Central memory CD8-positive, alpha-beta T cell (primary cell): ENCODE results near the gene STIM1.
"Not testable (repeated sequence)": the region's sequence is repeated elsewhere in the genome, so short reads cannot be mapped to it uniquely, and the experiment has no call there.

ENCODE experiments used
- ATAC-seq: fragments of 150-1000 bp; cut with Tn5 transposase; replicated peaks from 2 replicates; pipeline ENCODE4 v1.10.0; 2022; ENCODE audit warnings: mild to moderate bottlenecking, moderate FRiP score, moderate number of reproducible peaks; ENCODE audit not compliant: poor library complexity, severe bottlenecking; ENCODE audit errors: extremely low read depth
- DNase-seq, 2 donors: peaks; one replicate each; pipeline ENCODE4 v3.0.0; 2021; ENCODE audit warnings: low spot score in 2 of 2
- H3K27ac Mint-ChIP-seq: one replicate; pipeline ENCODE4 v1.8.0; 2022; ENCODE audit warnings: low read depth, mild to moderate bottlenecking, moderate library complexity, mixed read lengths
- H3K27me3 Mint-ChIP-seq: one replicate; pipeline ENCODE4 v1.8.0; 2022; ENCODE audit warnings: mixed read lengths
- H3K36me3 Mint-ChIP-seq: one replicate; pipeline ENCODE4 v1.8.0; 2022; ENCODE audit warnings: mild to moderate bottlenecking, moderate library complexity, mixed read lengths; ENCODE audit not compliant: insufficient read depth
- H3K4me1 Mint-ChIP-seq: one replicate; pipeline ENCODE4 v1.8.0; 2022; ENCODE audit warnings: mixed read lengths
- H3K4me3 Mint-ChIP-seq: one replicate; pipeline ENCODE4 v1.8.0; 2022; ENCODE audit warnings: mild to moderate bottlenecking, moderate library complexity, mixed read lengths
- H3K9me3 Mint-ChIP-seq: one replicate; pipeline ENCODE4 v1.8.0; 2022; ENCODE audit warnings: mixed read lengths

STIM1 gene

GRCh38 chr11:3886985-3887384 lies 31.5 kb downstream of the STIM1 start:
- peaks cover 57% of the 10 kb centered on the region for H3K4me1 Mint-ChIP-seq
- H3K27me3 Mint-ChIP-seq = no peaks in the 10 kb centered on the region
- DNase-seq = no peak

GRCh38 chr11:3888876-3889275 lies 33.4 kb downstream of the STIM1 start:
- Mint-ChIP-seq H3K27ac (no peak overlapping the region), H3K4me1 (peaks cover 64% of the 10 kb centered on the region), H3K36me3 (peaks cover 2% of the 10 kb centered on the region), H3K27me3 (no peaks in the 10 kb centered on the region), H3K9me3 (no peaks in the 10 kb centered on the region), H3K4me3 (no peak overlapping the region)
- no peak for DNase-seq
- no peak for ATAC-seq

More at GRCh38 chr11:3886985-3887384, 31.5 kb downstream of the STIM1 start:
- no peak for ATAC-seq
- H3K4me3 Mint-ChIP-seq = no peak overlapping the region
- H3K27ac Mint-ChIP-seq = peak overlapping the region; percentile 59
- H3K9me3 Mint-ChIP-seq = no peaks in the 10 kb centered on the region
- peaks cover 2% of the 10 kb centered on the region for H3K36me3 Mint-ChIP-seq

GRCh38 chr11:3890014-3890413 lies 34.5 kb downstream of the STIM1 start:
- no peaks in the 10 kb centered on the region for H3K9me3 Mint-ChIP-seq
- peak overlapping the region; percentile 36 for H3K27ac Mint-ChIP-seq
- DNase-seq (no peak), ATAC-seq (no peak)
- no peak overlapping the region for H3K4me3 Mint-ChIP-seq
- H3K36me3 Mint-ChIP-seq = peaks cover 2% of the 10 kb centered on the region
- H3K4me1 Mint-ChIP-seq = peaks cover 61% of the 10 kb centered on the region
- no peaks in the 10 kb centered on the region for H3K27me3 Mint-ChIP-seq

GRCh38 chr11:3890806-3891205 lies 35.3 kb downstream of the STIM1 start:
- ATAC-seq (no peak), DNase-seq (no peak)
- H3K27me3 Mint-ChIP-seq = no peaks in the 10 kb centered on the region
- no peaks in the 10 kb centered on the region for H3K9me3 Mint-ChIP-seq
- H3K36me3 Mint-ChIP-seq = peaks cover 2% of the 10 kb centered on the region
- no peak overlapping the region for H3K27ac Mint-ChIP-seq
- peaks cover 68% of the 10 kb centered on the region for H3K4me1 Mint-ChIP-seq
- no peak overlapping the region for H3K4me3 Mint-ChIP-seq

DNA sequence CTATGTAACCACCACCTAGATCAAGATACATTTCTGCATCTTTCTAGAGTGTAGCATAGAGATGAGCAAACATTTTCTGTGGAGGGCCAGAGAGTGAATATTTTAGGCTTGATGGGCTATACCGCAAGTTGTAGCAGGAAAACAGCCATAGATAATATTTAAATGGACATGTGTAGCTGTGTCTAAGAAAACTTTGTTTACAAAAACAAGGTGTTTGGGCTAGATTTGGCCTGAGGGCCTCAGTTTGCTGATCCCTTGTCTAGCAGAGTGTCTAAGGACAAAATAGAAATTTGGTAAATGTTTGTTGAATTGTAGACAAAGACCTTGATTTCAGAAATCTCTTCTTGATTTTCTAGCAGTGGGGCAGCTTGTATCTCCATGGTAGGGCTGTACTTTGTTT lies 36.3 kb downstream of the STIM1 start:
- no peak overlapping the region for H3K27ac Mint-ChIP-seq
- no peaks in the 10 kb centered on the region for H3K9me3 Mint-ChIP-seq
- no peak for ATAC-seq
- peaks cover 70% of the 10 kb centered on the region for H3K4me1 Mint-ChIP-seq
- no peak for DNase-seq
- H3K4me3 Mint-ChIP-seq = no peak overlapping the region
- H3K27me3 Mint-ChIP-seq = no peaks in the 10 kb centered on the region
- H3K36me3 Mint-ChIP-seq = peaks cover 2% of the 10 kb centered on the region

- ATAC-seq (no peak), DNase-seq (no peak)
- Mint-ChIP-seq H3K36me3 (peaks cover 2% of the 10 kb centered on the region), H3K4me3 (no peak overlapping the region), H3K27me3 (no peaks in the 10 kb centered on the region), H3K4me1 (peaks cover 72% of the 10 kb centered on the region), H3K9me3 (no peaks in the 10 kb centered on the region), H3K27ac (no peak overlapping the region)
Measured at GRCh38 chr11:3892156-3892555, 36.7 kb downstream of the STIM1 start.

DNA sequence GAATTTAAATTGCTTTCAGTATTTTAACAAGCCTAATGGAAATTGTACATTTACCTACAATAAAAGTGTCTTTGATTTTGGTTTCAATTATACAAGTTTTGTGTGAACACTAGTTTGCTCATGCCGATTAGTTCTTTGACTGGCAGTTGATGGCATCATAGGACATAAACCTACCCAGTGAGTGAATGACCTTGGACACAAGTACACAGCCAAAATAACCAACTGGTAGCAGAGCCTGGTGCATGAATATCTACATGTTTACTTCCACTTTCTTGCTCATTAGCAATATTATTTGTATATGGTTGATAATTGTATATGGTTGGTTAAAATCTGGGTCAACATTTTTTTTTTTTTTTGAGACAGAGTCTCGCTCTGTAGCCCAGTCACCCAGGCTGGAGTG lies 37.8 kb downstream of the STIM1 start:
- H3K27me3 Mint-ChIP-seq = no peaks in the 10 kb centered on the region
- H3K27ac Mint-ChIP-seq = peak overlapping the region; percentile 65
- no peak overlapping the region for H3K4me3 Mint-ChIP-seq
- no peak for ATAC-seq
- peaks cover 2% of the 10 kb centered on the region for H3K36me3 Mint-ChIP-seq
- H3K9me3 Mint-ChIP-seq = no peaks in the 10 kb centered on the region
- DNase-seq = no peak
- peaks cover 66% of the 10 kb centered on the region for H3K4me1 Mint-ChIP-seq

GRCh38 chr11:3894128-3894731 lies 38.8 kb downstream of the STIM1 start:
- no peaks in the 10 kb centered on the region for H3K9me3 Mint-ChIP-seq
- H3K4me3 Mint-ChIP-seq = no peak overlapping the region
- H3K27me3 Mint-ChIP-seq = no peaks in the 10 kb centered on the region
- peaks cover 2% of the 10 kb centered on the region for H3K36me3 Mint-ChIP-seq
- peak; percentile 57 for ATAC-seq
- no peak for DNase-seq
- H3K4me1 Mint-ChIP-seq = peaks cover 58% of the 10 kb centered on the region
- H3K27ac Mint-ChIP-seq = peak overlapping the region; percentile 65

- Mint-ChIP-seq H3K27me3 (no peaks in the 10 kb centered on the region), H3K27ac (peak overlapping the region; percentile 92), H3K9me3 (no peaks in the 10 kb centered on the region), H3K36me3 (no peaks in the 10 kb centered on the region), H3K4me3 (no peak overlapping the region), H3K4me1 (peaks cover 48% of the 10 kb centered on the region)
- no peak for DNase-seq
- ATAC-seq = no peak
Measured at GRCh38 chr11:3896644-3897043, 41.2 kb downstream of the STIM1 start.

DNA sequence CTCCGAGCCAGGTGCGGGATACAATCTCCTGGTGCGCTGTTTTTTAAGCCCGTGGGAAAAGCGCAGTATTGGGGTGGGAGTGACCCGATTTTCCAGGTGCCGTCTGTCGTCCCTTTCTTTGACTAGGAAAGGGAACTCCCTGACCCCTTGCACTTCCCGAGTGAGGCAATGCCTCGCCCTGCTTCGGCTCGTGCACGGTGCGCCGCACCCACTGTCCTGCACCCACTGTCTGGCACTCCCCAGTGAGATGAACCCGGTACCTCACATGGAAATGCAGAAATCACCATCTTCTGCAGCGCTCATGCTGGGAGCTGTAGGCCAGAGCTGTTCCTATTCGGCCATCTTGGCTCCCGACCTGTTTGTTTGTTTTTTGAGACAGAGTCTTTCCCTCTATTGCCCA lies 44.8 kb downstream of the STIM1 start:
- not testable (repeated sequence) for H3K4me3 Mint-ChIP-seq, DNase-seq

GRCh38 chr11:3901249-3902025 lies 46.0 kb downstream of the STIM1 start:
- peak overlapping the region; percentile 79 for H3K27ac Mint-ChIP-seq
- no peak for DNase-seq
- H3K9me3 Mint-ChIP-seq = no peaks in the 10 kb centered on the region
- no peaks in the 10 kb centered on the region for H3K27me3 Mint-ChIP-seq
- no peak for ATAC-seq
- H3K36me3 Mint-ChIP-seq = no peaks in the 10 kb centered on the region
- H3K4me3 Mint-ChIP-seq = no peak overlapping the region
- H3K4me1 Mint-ChIP-seq = peaks cover 53% of the 10 kb centered on the region

More for the DNA sequence above, 44.8 kb downstream of the STIM1 start:
- H3K4me1 Mint-ChIP-seq = peaks cover 58% of the 10 kb centered on the region
- H3K36me3 Mint-ChIP-seq, H3K9me3 Mint-ChIP-seq, H3K27ac Mint-ChIP-seq, H3K27me3 Mint-ChIP-seq, ATAC-seq: not testable (repeated sequence)

- Mint-ChIP-seq H3K4me1 (peaks cover 57% of the 10 kb centered on the region), H3K4me3 (peak overlapping the region; percentile 26), H3K9me3 (no peaks in the 10 kb centered on the region), H3K27ac (peak overlapping the region; percentile 79), H3K36me3 (no peaks in the 10 kb centered on the region), H3K27me3 (no peaks in the 10 kb centered on the region)
- ATAC-seq (no peak), DNase-seq (no peak)
Measured at GRCh38 chr11:3902441-3902840, 47.0 kb downstream of the STIM1 start.

DNA sequence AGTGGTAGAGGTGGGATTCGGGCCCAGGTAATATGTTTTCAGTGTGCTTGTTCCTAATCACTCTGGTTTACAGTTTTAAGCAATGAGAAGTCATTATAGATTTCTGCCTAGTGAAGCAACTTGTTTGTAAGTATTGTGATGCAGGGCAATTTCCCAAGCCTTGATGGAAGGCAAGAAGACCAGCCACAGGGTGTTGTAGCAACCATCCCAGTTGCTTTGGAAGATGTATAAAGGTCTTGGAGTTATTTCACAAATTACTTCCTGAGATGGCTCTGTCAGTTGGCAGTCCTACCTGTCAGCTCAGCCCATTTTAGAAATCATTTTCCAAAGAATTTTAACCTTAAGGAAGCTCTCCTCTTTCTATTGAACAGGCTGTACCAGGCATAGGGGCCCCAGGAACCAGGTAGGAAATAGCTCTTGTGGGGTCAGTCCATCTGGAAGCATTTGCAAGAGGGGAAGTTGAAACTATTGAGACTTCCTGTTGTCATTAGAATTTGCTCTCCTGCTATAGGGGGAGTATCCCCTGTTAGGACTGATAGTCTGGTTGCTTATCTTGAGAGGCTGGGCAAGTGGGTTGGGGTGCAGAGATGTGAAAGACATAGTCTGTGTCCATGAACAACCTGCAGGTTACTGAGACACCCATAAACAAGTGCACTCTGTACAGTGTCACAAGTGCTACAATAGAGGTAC lies 47.9 kb downstream of the STIM1 start:
- no peaks in the 10 kb centered on the region for H3K36me3 Mint-ChIP-seq
- H3K4me3 Mint-ChIP-seq = peak overlapping the region; percentile 1
- H3K4me1 Mint-ChIP-seq = peaks cover 64% of the 10 kb centered on the region
- peak; percentile 24 for ATAC-seq
- no peak for DNase-seq
- peak overlapping the region; percentile 66 for H3K27ac Mint-ChIP-seq
- no peaks in the 10 kb centered on the region for H3K9me3 Mint-ChIP-seq
- no peaks in the 10 kb centered on the region for H3K27me3 Mint-ChIP-seq
